Fibroblast of lung (primary cell): Measurements from ENCODE around the gene TMEM121. TPM values are rescaled to one million over a fixed set of nuclear protein-coding genes. Genes with fewer than 3 reads are reported as not detected.
"Not testable (repeated sequence)": the region's sequence is repeated elsewhere in the genome, so short reads cannot be mapped to it uniquely, and the experiment has no call there.

Source experiments
- DNase-seq, 2 donors: peaks; one replicate each; pipeline versions ENCODE4 v3.0.0 to v3.0.0-alpha.2; 2010; ENCODE audit warnings: low read depth in 2 of 2
- H2AFZ ChIP-seq: 2 replicates; pipeline ENCODE4 v1.5.1; 2012; ENCODE audit warnings: low read length, control low read depth, inconsistent platforms
- H3K27ac ChIP-seq: 2 replicates; pipeline ENCODE4 v1.5.1; 2011; ENCODE audit warnings: low read length, control low read depth; ENCODE audit not compliant: insufficient read depth
- H3K27me3 ChIP-seq: 2 replicates; pipeline ENCODE4 v1.5.1; 2011; ENCODE audit warnings: mild to moderate bottlenecking, low read length; ENCODE audit not compliant: control insufficient read depth, insufficient read depth
- H3K36me3 ChIP-seq: 2 replicates; pipeline ENCODE4 v1.5.1; 2011; ENCODE audit warnings: low read length; ENCODE audit not compliant: control insufficient read depth, insufficient read depth
- H3K4me1 ChIP-seq: 2 replicates; pipeline ENCODE4 v1.5.1; 2011; ENCODE audit warnings: low read length; ENCODE audit not compliant: control insufficient read depth, insufficient read depth; ENCODE audit errors: extremely low read depth
- H3K4me2 ChIP-seq: 2 replicates; pipeline ENCODE4 v1.5.1; 2011; ENCODE audit warnings: low read length, control low read depth; ENCODE audit not compliant: insufficient read depth; ENCODE audit errors: extremely low read depth
- H3K4me3 ChIP-seq, 4 experiments: fragments of 200-600 bp in 1 of 4; sonication (generic) in 1 of 4; replicated peaks in 1 of 4; 2 replicates each; pipeline ENCODE4 v1.5.1; 2011 to 2016; ENCODE audit warnings: low read length in 4 of 4, low read depth in 3 of 4, mild to moderate bottlenecking in 3 of 4, control low read depth in 2 of 4, inconsistent platforms in 1 of 4, mixed read lengths in 1 of 4; ENCODE audit not compliant: insufficient read depth in 1 of 4; ENCODE audit errors: control extremely low read depth in 1 of 4
- H3K79me2 ChIP-seq: 2 replicates; pipeline ENCODE4 v1.5.1; 2012; ENCODE audit warnings: mild to moderate bottlenecking, low read length, inconsistent platforms; ENCODE audit not compliant: control insufficient read depth, insufficient read depth
- H3K9ac ChIP-seq: 2 replicates; pipeline ENCODE4 v1.5.1; 2011; ENCODE audit warnings: mild to moderate bottlenecking, low read length, control low read depth; ENCODE audit not compliant: insufficient read depth
- H3K9me3 ChIP-seq: 2 replicates; pipeline ENCODE4 v1.5.1; 2012; ENCODE audit warnings: low read depth, low read length; ENCODE audit not compliant: control insufficient read depth, insufficient read depth
- H4K20me1 ChIP-seq: 2 replicates; pipeline ENCODE4 v1.5.1; 2011; ENCODE audit warnings: low read length; ENCODE audit not compliant: control insufficient read depth, insufficient read depth; ENCODE audit errors: extremely low read depth
- EZH2 ChIP-seq: IDR thresholded peaks from 2 replicates; pipeline ENCODE4 v1.5.1; 2012; ENCODE audit warnings: low read length, control low read depth, mild to moderate bottlenecking; ENCODE audit errors: missing control alignments
- polyA plus RNA-seq, 2 donors: library from polyadenylated mRNA; depleted of rRNA in 1 of 2; stranded (reverse) in 1 of 2; unstranded in 1 of 2; fragments of >200 nt; gene quantifications; 2 replicates each; pipeline ENCODE4 v1.2.1, GENCODE V29; 2011 to 2012; ENCODE audit warnings: missing spikeins in 1 of 2
- total RNA-seq: library from RNA; depleted of rRNA; stranded (reverse); fragments of >200 nt; gene quantifications from 2 replicates; pipeline ENCODE4 v1.2.1, GENCODE V29; 2014
- TF ChIP-seq, protein P1 (sequence below), 2 donors: IDR thresholded peaks in 1 of 2; conservative IDR thresholded peaks in 1 of 2; 1 replicate in 1 of 2; 2 replicates in 1 of 2; pipeline ENCODE4 v1.5.1; 2011 to 2012; ENCODE audit warnings: low read length in 2 of 2, control low read depth in 1 of 2, inconsistent platforms in 1 of 2, low read depth in 1 of 2, mild to moderate bottlenecking in 1 of 2

The TMEM121 gene
- total and polyA plus RNA-seq, 2 donors (not counting 1 experiment from before 2014, with no cell fraction given): 0.30 to 5.1 TPM

- Histone ChIP-seq H3K9me3 (no peaks in the 10 kb centered on the region), H3K36me3 (no peaks in the 10 kb centered on the region), H3K9ac (no peak overlapping the region), H3K27ac (no peak overlapping the region), H3K4me3 (no peak overlapping the region), H3K27me3 (no peaks in the 10 kb centered on the region), H3K79me2 (no peaks in the 10 kb centered on the region), H3K4me1 (no peaks in the 10 kb centered on the region), H3K4me2 (no peak overlapping the region), H2AFZ (no peak overlapping the region), H4K20me1 (no peaks in the 10 kb centered on the region)
- TF ChIP-seq, protein P1, sequence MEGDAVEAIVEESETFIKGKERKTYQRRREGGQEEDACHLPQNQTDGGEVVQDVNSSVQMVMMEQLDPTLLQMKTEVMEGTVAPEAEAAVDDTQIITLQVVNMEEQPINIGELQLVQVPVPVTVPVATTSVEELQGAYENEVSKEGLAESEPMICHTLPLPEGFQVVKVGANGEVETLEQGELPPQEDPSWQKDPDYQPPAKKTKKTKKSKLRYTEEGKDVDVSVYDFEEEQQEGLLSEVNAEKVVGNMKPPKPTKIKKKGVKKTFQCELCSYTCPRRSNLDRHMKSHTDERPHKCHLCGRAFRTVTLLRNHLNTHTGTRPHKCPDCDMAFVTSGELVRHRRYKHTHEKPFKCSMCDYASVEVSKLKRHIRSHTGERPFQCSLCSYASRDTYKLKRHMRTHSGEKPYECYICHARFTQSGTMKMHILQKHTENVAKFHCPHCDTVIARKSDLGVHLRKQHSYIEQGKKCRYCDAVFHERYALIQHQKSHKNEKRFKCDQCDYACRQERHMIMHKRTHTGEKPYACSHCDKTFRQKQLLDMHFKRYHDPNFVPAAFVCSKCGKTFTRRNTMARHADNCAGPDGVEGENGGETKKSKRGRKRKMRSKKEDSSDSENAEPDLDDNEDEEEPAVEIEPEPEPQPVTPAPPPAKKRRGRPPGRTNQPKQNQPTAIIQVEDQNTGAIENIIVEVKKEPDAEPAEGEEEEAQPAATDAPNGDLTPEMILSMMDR (conservative IDR thresholded peaks at IDR 0.05 in 1 of 2, IDR thresholded peaks at IDR 0.05 in 1 of 2; ENCODE audit: low read depth in 1 of 2, low read length in 2 of 2): no peak
- no peak for TF ChIP-seq EZH2
- no peak for DNase-seq
These were observed 36.4 kb downstream of the TMEM121 start for GRCh38 chr14:105562713-105563346.

- TF ChIP-seq, protein P1 (conservative IDR thresholded peaks at IDR 0.05 in 1 of 2, IDR thresholded peaks at IDR 0.05 in 1 of 2; ENCODE audit: low read depth in 1 of 2, low read length in 2 of 2): no peak
- TF ChIP-seq EZH2: no peak
- Histone ChIP-seq H3K4me1 (no peaks in the 10 kb centered on the region), H3K27ac (no peak overlapping the region), H3K4me3 (no peak overlapping the region), H3K27me3 (no peaks in the 10 kb centered on the region), H3K4me2 (no peak overlapping the region), H3K36me3 (no peaks in the 10 kb centered on the region), H3K9me3 (no peaks in the 10 kb centered on the region), H4K20me1 (no peaks in the 10 kb centered on the region), H3K9ac (no peak overlapping the region), H3K79me2 (no peaks in the 10 kb centered on the region), H2AFZ (no peak overlapping the region)
- no peak for DNase-seq
These were observed 37.0 kb downstream of the TMEM121 start for GRCh38 chr14:105563347-105563737.

DNA sequence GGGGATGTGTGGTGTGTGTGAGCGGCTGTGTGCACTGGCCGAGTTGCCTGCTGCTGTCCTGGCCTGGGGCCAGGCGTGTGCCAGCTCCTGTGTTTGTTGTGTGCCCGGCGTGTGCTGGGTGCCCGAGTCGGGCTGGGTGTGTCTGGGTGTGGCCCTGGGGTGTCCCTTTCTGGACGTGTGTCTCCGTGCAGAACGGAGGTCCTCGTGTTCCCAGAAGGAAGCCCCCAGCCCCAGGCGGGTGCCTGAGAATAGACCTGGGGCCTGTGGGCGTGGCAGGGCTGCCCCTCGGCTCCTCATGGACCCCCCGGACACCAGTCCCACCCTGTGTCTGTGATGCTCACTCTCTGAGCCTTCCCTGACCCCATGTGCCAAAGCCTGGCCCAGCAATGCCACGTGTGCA is 38.2 kb downstream of the TMEM121 start:
- not testable (repeated sequence) for DNase-seq, H3K79me2 ChIP-seq, H3K36me3 ChIP-seq, H4K20me1 ChIP-seq, H2AFZ ChIP-seq, H3K9me3 ChIP-seq, H3K27me3 ChIP-seq, H3K4me1 ChIP-seq, H3K9ac ChIP-seq, H3K4me2 ChIP-seq, H3K4me3 ChIP-seq, H3K27ac ChIP-seq

DNA sequence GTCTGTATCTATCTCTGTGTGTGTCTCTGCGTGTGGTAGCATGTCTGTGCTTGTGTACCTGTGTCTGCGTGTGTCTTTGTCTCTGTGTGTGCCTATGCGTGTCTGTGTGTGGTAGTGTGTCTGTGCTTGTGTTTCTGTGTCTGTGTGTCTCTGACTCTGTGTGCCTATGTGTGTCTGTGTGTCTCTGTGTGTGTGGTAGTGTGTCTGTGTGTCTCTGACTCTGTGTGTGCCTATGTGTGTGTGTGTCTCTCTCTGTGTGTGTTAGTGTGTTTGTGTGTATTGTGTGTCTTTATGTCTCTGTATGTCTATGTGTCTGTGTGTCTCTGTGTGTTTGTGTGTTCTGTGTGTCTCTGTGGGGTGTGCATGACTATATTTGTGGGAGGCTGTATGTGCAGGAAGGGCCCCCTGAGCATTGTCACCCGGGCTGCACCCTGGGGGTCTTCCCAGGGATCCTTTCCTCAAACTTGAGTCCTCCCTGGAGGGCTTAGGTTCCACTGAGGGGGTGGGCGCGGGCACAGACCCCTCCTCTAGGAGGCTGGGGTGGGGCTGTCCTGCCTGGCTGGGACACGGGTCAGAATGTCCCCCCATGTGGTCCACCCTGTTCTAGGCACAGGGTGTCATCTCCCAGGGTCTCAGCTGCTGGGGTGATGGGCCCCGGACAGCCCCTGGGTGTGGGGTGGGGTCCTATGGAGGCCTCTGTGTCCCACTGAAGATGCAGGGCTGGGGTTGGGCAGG is 39.0 kb downstream of the TMEM121 start:
- not testable (repeated sequence) for H2AFZ ChIP-seq, H3K79me2 ChIP-seq, H3K9ac ChIP-seq, H3K4me2 ChIP-seq, H4K20me1 ChIP-seq, H3K4me1 ChIP-seq, H3K4me3 ChIP-seq, H3K27ac ChIP-seq, DNase-seq, H3K36me3 ChIP-seq, H3K27me3 ChIP-seq, H3K9me3 ChIP-seq

DNA sequence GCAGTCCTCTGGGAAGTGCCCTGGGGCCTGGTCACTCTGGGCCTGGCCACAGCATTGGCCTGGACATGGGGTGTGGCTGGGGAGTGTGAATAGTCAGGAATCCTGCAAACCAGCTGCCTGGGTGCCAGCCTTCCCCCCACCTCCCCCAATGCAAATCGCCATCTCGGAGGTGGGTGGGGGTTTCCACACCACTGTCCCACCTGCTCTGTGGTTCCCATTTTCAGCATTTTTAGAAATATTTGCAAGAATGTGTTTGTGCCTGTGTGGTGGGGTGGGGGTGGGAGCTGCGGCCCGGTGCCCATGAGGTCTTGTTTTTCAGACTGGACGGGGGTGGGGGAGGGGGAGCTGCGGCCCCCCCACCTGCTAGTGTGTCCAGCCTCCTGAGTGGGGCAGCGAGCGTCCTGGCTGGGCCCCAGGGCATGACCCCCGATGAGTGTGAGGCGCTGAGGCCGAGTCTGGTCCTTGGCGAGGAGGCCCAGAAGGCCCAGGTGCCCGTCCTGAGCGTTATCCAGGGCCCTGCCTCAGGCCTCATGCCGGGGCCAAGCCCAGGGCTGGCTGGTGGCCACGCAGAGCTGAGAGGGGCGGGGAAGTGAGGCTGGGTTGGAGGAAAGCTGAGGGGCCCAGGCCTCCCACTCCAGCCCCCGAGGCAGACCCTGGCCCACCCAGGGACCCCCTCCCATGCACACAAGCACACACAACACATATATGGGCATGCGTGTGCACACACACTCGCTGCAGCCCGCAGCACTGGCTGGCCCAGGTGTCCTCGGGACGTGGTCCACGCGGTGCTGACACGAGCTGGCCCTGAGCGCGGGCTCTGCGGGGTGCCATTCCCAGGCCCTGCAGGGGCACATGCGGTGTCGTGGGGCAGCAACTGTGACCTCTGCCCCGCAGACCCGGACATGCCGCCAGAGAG is 40.1 kb downstream of the TMEM121 start:
- not testable (repeated sequence) for H3K27me3 ChIP-seq, H3K27ac ChIP-seq, H3K79me2 ChIP-seq, H3K36me3 ChIP-seq, H2AFZ ChIP-seq, H3K9me3 ChIP-seq, H4K20me1 ChIP-seq, H3K4me1 ChIP-seq, H3K9ac ChIP-seq, H3K4me3 ChIP-seq, H3K4me2 ChIP-seq, DNase-seq
